Stimulated activated CD4-positive, alpha-beta T cell treated with anti-CD3 and anti-CD28 coated beads, Interleukin-2, amount 100 ng/mL, for 48 hours (primary cell): ENCODE data around the gene SLC2A9.
"Not testable (repeated sequence)": the region's sequence is repeated elsewhere in the genome, so short reads cannot be mapped to it uniquely, and the experiment has no call there.

Source experiments
- DNase-seq, 2 donors: peaks; one replicate each; pipeline ENCODE4 v3.0.0-alpha.2; 2020

The SLC2A9 gene

DNA sequence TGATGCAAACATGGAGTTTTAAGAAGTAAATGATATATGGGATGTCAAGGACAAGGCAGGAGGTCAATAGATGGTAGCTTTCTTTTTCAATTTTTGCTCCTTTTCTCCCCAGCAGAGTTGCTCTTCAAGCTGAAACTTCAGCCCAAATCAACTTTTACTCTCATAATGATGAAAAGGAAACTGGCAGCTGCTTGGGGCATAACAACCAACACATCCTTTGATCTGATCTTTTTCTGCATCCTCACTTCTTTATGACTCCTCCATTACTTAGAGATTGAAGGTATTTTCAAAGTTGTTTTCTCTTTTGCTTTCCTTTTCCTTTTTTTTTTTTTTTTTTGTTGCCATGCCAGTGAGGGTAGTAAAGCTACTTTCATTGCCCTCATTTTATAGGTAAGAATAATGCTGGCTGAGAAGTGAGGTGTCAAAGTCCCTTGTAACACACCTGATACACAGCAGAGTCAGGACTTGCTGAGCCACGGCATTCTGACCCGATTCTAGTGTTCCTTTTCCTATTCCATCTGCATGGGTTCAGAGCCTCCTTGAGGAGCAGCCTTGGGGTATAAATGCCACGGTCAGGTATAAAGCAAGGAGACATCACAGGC, 26.9 kb downstream of the SLC2A9 start:
- DNase-seq = no peak

DNA sequence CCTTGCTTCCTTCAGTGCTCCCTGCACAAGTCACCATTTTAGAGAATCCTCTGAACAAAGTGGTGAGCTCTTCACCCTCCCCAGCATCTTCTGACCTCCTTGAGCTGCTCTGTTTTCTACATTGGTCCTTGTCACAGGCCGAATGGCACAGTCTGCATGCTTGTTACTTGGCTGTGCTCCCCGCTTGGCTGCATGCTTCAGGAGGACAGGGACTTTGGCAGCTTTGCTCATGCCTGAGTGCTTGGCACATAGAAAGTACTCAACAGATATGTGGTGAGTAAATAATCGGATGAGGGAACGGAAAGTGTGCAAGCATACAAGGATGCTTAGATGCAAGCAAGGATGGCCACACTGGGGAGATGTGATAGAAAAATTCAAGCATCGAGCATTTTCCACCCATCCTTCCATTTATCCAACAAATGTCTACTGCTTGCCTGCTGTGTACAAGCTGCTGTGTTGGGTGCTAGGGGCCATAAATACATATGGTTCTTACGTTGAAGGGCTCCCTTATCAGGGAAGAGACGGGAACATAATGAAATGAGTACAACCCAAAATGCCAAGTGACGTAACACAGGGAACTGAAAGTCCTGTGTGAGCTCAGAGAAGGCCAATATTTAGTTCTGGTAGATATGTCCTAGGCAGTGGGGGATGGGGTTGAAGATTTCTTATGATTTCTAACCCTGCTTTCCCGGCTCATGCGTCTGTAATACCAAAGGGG, 31.2 kb downstream of the SLC2A9 start:
- DNase-seq = no peak

DNA sequence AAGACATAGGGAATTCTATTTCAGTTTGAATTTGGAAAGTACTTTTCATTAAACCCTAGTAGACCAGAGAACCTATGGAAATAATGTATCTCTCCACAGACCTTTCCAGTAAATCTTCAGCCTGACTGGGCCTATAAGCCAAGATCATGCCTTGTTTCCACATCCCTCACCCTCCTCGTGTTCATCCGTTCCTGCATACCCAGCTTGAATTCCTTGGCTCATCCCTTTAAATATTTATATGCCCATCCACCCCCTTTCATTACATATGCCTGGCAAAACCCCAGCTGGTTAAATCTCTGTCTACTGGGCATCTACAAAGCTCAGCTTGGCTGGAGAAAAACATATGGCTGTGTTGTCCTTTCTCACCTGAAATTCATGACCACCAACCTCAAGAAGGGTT, 32.4 kb downstream of the SLC2A9 start:
- DNase-seq = no peak

DNA sequence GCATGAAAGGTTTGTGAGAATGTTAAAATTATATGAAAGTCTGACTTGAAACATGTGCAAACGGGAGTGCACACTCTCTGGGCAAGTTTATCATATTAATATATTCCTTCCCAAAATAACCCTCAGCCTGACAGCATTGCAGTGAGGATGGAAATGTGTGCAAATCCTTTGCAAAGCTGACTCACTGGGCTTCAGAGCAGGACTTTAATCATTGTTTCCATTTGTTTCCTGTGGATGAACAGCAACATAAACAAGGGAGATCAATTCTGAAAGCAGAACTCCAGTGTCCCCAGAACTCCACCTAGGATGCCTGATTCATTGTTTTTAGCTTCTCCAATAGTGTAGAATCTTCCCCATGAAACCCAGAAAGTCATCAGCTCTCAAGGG, 32.9 kb downstream of the SLC2A9 start:
- DNase-seq = no peak

DNA sequence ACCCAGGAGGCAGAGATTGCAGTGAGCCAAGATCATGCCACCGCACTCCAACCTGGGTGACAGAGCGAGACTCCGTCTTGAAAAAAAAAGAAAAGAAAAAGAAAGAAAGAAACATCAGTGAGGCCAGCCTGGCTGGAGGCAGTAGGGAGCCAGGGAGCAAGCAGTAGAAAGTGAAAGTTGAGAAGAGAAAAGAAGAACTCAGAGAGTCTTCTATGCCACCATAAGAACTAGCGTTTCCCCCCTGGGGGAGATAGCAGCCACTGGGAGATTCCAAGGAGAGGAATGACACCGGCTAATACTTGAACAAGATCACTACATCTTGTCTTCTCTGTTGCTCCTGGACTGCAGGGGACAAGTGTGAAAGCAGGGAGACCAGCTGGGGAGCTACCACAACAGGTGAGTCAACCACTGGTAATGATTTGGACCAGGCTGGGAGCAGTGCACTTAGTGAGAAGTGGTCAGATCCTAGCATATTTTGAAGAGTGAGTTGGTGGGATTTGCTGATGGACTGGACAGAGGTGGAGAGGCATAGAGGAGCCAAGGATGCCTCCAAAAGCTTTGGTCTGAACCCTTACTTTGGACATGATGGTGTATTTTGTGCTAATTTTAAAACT, 33.4 kb downstream of the SLC2A9 start:
- no peak for DNase-seq

DNA sequence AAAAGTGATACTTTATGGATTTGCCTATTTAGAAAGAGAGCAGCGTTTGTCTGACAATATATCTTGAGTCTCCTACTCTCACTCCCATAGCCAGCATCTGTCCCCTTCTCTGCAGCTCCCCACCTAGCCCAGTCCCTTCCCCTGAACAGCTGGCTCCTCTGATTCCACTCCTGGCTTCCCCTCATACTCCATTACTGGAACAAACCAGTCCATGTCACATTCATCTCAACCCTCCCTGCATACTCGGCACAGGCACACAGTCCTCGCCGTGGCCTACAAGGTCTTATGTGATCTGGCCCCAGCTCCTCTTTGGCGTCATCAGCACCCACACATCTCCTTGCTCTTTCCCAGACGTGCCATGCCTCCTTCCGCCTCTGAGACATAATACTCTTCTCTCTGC, 36.7 kb downstream of the SLC2A9 start:
- no peak for DNase-seq

DNA sequence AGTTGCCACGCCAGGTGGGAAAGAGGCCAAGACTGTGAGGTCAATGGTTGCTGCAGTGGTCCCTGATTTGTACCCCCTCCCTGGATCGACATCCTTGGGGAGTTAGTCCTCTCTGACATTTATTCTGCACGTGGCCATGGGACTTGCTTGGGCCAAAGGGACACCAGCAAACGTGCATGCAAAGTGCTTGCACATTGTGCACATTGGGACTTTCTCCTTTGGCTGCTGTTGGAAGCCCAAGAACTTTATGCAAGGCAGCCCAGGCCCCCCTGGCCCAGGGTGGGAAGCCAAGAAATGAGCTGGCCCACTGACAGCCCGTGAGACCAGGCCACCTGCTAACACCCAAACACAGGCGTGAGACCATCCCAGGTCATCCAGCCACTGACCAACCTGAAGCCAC, 38.1 kb downstream of the SLC2A9 start:
- DNase-seq = no peak

DNA sequence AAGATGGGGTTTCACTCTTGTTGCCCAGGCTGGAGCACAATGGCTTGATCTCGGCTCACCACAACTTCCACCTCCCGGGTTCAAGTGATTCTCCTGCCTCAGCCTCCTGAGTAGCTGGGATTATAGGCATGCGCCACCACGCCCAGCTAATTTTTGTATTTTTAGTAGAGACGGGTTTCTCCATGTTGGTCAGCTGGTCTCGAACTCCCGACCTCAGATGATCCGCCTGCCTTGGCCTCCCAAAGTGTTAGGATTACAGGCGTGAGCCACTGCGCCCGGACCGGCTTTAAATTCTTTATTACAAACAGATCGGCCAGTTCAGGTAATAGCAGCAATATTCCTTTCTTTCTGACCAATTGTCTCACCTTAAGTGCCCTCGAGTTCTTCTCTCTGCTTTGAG, 39.4 kb downstream of the SLC2A9 start:
- DNase-seq = not testable (repeated sequence)

DNA sequence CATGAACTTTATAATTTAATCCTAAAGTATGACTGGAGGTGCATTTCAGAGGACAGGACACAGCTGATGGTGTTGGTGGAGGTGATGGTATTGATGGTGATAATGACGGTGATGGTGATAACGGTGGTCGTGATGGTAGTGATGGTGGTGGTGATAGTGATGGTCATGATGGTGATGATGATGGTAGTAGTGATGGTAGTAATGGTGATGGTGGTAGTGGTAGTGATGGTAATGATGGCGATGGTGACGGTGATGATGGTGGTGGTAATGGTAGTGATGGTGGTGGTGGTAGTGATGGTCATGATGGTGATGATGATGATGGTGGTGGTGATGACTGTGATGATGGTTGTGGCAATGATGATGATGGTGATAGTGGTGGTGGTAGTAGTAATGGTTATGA, 40.4 kb downstream of the SLC2A9 start:
- no peak for DNase-seq

DNA sequence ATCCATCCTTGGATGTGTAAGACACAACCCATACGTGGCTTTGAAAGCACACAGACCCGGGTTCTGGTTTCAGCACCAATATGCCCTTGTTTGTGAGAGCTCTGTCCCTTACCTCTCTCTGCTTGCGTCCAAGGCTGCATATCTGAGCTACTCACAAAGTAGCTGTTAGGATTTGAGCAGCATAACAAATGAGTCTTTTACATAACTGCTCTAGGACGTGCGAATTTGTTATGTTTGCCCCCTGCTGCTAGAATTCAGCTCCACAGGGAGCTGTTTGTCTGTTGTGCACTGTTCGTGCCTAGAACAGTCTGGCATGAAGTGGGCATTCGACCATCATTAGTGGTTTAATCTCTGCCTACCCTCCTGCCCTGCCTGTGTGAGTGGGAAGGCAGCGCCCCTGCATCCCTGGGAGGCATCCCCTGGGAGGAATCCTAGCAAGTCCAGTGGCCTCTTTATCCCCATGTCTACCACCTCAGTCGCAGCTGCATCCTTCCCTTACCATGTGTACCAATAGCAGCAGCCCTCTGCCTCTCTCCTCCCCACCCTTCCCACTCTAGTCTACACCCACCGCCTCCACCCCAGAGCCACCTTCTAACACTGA, 42.1 kb downstream of the SLC2A9 start:
- no peak for DNase-seq

DNA sequence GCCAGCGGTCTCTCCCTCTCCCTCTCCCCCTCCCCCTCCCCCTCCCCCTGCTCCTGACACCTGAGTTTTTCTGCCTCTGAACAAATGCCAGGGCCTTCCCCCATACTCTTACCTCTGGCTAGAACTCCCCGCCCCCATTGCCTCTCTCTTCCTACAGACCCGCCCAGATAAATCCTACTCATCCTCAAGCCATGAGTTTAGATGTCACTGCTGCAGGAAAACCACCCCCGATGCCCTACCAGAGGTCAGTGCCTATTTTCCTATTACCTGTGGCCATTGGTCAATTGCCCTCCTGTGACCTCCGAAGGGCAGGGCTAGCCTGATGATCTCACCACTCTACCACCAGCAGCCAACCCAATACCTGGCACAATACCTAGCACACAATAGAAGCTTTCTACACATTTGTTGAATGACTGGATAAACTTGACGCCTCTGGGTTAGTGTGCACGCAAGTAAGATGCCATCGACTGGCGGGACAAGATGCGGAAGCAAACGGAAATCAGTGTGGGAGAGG, 43.7 kb downstream of the SLC2A9 start:
- DNase-seq = no peak

DNA sequence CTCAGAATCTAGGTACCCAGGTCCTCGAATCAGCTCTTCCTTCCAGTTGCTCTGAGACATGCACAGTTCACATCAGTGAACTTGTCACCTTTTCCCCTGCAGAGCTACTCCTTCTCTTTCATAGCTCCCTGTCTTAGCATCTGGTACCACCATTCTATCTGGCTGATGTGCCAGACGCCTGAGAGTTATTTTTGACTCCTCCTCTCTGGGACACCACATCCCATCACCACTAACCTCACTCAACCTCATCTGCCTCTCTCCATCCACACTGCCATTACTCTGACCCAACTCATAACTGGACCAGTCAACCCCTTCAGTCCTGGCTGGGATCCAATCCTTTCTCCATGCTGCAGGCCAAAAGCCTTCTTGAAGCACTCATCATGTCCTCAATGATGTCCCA, 44.5 kb downstream of the SLC2A9 start:
- no peak for DNase-seq

DNA sequence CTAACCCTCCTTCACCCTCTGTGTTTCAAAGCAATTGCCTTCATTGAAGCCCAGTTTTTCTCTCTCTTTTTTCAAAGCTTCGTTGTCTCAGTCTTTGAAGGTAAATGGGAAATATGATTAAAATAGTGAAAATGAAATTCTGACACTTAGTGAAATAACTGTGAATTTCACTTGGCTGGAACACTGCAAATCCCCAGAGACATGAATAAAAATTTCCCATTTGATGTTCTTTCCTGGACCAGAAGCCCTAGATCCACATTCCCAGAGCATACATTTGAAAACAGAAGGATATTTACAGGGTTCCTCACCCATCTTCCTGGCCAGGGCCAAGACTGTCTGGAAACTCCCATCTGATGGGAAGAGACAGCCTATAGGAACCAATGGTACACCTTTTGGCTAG, 45.0 kb downstream of the SLC2A9 start:
- DNase-seq = no peak

DNA sequence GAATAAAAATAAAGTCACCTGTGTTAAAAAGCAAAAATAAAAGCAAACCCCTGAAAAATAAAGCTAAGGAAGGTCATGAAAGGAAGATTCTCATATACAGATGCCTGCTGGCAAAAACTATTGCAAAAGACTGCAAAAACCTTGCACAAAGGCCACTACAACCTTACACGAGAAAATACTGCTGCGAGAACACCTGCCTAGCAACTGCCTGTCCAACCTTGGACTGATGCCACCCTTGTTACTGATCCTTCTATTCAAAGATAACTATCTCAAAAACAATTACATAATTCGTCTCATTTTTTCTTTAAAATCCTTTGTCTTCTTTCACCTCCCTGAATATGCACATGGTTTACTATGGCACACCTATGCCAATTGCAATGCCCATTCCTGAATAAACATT, 49.6 kb downstream of the SLC2A9 start:
- no peak for DNase-seq

DNA sequence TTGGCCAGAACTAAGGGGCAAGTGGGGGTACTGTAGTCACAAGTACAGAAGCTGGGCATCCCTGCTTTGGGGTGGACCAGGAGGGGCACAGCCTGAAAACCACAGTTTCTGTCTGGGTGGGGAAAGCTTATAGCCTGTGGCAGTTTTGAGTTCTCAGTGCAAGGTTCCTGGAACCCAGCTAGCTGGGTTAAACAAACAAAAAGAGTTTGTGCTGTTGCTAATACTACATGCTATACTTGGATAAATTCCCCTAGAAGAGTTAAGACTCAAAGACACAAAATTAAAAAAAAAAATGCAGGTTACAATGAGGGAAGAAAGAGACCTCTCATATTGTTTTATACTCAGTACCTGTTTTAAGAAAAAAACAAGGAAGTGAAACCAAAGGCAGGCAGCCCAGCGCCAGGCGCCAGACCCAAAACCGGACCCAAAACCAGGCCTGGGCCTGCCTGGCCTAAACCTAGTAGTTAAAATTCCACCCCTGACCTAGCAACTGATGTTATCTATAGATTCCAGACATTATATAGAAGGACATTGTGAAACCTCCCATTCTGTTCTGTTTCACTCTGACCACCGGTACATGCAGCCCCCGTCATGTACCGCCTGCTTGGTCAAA, 50.8 kb downstream of the SLC2A9 start:
- no peak for DNase-seq

DNA sequence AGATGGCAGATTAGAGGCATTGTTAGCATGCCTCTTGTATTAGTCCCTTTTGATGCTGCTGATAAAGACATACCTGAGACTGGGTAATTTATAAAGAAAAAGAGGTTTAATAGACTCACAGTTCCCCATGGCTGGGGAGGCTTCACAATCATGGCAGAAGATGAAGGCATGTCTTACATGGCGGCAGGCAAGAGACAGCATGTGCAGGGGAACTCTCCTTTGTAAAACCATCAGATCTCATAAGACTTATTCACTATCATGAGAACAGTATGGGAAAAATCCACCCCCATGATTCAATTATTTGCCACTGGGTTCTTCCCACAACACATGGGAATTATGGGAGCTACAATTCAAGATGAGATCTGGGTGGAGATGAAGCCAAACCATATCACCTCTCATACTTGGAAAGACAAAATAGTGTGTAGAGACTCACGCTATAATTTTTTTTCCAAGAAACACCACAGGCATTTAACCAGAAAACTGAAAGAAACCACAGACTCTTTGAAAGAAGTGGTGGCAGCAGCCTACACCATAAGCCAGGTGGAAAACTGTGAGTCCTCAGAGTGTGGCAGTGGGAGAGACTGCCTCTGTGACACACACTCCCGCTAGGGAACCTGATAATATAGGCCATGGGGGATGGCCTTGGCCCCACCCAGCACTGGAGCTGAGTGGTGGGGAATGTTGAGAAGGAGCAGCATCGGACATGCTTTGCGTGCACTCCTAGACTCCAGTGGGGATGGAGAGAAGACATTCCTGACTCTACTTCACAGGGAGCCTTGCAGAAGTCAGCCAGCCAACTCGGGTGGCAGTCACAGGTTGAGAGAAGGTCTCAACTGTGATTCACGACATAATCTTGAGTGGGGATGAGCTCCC, 51.5 kb downstream of the SLC2A9 start:
- DNase-seq = no peak

DNA sequence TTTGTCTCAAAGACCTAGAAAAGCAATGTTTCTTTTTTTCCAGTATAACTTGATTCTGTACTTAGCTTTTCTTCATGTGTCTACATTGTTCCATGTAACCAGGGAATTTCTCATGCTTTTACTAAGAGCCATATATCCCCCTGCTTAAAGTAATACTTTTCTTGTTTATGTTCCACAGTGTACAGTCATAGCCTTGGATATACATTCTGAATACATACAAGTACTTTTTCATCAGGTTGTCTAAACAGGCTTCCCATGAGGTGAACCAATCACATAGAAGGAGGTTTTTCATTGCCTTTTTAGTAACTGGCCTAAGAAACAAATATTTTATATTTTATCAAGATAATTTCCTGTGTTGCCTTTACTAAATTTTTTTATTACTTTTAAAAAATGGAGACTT, 52.8 kb downstream of the SLC2A9 start:
- DNase-seq = no peak

DNA sequence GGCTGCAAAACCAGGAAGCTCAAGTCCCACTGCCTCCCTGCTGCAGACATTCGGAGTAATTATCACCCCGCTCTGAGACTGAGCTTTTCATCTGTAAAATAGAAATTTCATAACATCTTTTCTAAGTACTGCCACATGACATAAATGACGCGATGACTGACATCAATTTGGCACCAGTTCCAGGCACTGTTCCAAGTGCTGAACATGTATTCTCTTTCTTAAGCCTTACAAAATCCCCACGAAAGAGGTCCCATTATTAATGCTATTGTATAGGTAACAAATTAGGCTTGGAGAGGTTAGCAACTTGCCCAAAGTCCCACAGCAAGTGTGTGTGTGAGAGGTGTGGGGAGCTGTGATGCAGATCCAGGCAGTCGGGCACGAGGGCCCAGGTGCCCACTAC, 56.4 kb downstream of the SLC2A9 start:
- no peak for DNase-seq

DNA sequence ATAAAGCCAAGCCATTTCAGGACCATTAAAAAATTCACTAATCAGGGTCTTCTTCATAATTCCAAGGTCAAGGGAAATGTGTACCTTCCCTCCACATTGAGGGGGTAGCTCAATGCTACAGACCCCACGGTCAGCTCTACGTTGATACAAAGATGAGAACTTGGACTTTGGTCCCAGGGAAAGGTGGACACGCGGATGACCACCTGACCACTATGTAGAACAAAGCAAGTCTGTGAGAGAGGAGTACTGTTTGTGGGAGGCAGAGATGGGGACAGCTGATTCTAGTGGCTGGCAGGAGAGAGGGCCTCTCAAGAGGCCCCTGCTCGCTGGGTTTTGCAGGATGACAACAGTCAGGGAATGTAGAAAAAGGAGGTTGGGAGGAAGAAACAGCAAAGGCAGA, 58.0 kb downstream of the SLC2A9 start:
- DNase-seq = no peak

DNA sequence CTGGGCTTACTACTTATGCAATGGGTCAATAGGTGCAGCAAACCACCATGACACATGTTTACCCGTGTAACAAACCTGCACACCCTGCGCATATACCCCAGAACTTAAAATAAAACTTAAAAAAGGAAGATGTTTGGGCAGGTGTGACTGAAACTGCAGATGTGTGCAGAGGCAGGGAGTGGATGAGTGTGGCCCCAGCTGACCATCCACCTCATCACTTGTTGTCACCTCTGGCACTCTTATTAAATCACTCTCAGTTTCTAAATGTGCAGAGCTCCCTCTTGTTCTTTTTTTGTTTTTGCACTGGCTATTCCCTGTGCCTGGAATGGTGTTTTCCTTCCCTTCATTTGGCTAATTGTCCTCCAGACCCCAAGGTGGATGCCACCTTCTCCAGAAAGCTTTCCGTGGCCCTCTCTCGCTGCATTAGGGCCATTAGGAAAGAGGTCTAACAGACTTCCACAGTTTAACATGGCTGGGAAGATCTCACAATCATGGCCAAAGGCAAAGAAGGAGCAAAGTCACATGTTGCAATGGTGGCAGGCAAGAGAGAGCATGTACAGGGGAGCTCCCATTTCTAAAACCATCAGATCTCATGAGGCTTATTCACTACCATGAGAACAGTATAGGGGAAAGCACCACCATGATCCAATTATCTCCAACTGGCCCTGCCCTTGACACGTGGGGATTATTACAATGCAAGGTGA, 58.5 kb downstream of the SLC2A9 start:
- no peak for DNase-seq

DNA sequence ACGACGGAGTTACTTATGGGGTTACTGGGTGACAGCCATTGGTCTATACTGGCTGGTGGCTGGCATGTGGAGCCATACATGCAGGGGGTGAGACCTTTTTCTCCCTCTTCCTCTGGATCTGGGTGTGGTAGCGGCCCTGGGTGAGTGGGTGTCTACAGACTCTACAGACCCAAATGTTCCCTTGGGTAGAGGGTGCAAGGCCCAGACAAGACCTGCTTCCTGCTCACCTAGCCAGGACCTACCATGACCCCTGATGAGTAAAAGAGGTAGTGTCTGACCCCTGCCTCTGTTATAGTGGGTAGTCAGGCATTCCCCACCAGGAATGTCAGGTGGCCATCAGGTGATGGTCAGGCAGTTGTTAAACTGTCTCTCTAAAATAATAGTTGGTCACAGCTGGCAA, 66.8 kb downstream of the SLC2A9 start:
- DNase-seq = no peak

DNA sequence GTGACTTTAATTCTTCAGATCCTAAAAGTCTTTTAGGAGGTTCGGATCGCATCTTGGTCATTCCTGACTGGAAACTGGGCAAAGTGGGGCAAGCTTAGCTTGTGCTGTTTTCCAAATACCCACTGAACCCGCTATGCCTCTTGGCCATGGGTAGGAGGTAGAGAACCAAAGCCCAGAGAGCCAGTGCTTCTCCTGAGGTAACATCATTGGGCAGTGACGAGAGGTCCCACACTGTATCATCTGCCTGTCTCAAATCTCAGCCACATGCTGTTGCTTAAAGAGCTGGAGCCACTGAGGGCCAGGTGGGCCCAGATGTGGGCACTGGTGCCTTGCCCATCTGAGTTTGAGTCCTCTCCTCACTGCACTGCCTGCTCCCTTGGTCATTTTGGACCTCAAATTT, 68.2 kb downstream of the SLC2A9 start:
- no peak for DNase-seq
